Thyroid gland (tissue), 4 donors: Measurements from ENCODE around the gene ALS2.

Experiments used
- CTCF ChIP-seq, 6 experiments: fragments of 200-600 bp in 3 of 6; fragments of 450-650 bp in 3 of 6; sonication (generic) in 3 of 6; IDR thresholded peaks; one replicate each; pipeline ENCODE4 v1.5.1; 2016 to 2019; ENCODE audit warnings: antibody characterized with exemption in 6 of 6, mild to moderate bottlenecking in 2 of 6, inconsistent platforms in 1 of 6, moderate library complexity in 1 of 6
- POLR2A ChIP-seq, 2 donors: fragments of 450-650 bp; IDR thresholded peaks; one replicate each; pipeline ENCODE4 v1.6.1; 2017; ENCODE audit warnings: antibody characterized with exemption in 2 of 2, mild to moderate bottlenecking in 2 of 2, moderate library complexity in 1 of 2

GRCh38 chr2:201768918-201769317 lies 11.8 kb downstream of the ALS2 start:
- no peak for TF ChIP-seq CTCF (IDR thresholded peaks at IDR 0.05)
- TF ChIP-seq POLR2A (IDR thresholded peaks at IDR 0.05), result no peak
